Measurements from ENCODE around the gene NDNF. TPM values are rescaled to one million over a fixed set of nuclear protein-coding genes. Genes with fewer than 3 reads are reported as not detected.

The NDNF gene
- total RNA-seq, 1 experiment from 2014 or later = 0.22 TPM

- Histone ChIP-seq H3K4me2 (ENCODE audit: low read length) (no peak overlapping the region), H3K27me3 (ENCODE audit: insufficient read depth, low read length) (no peaks in the 10 kb centered on the region), H3K36me3 (ENCODE audit: control insufficient read depth in 1 of 2, insufficient read depth in 2 of 2, low read length in 2 of 2) (no peaks in the 10 kb centered on the region), H4K20me1 (ENCODE audit: insufficient read depth) (no peaks in the 10 kb centered on the region), H3K4me3 (replicated peaks in 1 of 2; ENCODE audit: low read depth in 1 of 2, low read length in 2 of 2) (no peak overlapping the region), H3K9ac (ENCODE audit: low read length) (no peak overlapping the region), H2AFZ (ENCODE audit: low read depth, low read length, poor library complexity, severe bottlenecking) (no peak overlapping the region), H3K27ac (ENCODE audit: low read depth, low read length) (no peak overlapping the region), H3K4me1 (ENCODE audit: control insufficient read depth in 1 of 2, insufficient read depth in 2 of 2, low read length in 2 of 2) (peaks cover 0 to 5% of the 10 kb centered on the region in 2 experiments; a peak in 1 of 4 replicates), H3K9me3 (ENCODE audit: control insufficient read depth in 1 of 2, insufficient read depth in 1 of 2, low read depth in 1 of 2, low read length in 2 of 2) (no peaks in the 10 kb centered on the region), H3K79me2 (ENCODE audit: insufficient read depth, low read length) (no peaks in the 10 kb centered on the region), H3K9me2 (ENCODE audit: insufficient read depth) (no peaks in the 10 kb centered on the region)
- CTCF ChIA-PET = no interaction called here
- no TSS peak for BruUV-seq (replicated peaks)
- POLR2A ChIA-PET = no interaction called here
- intact Hi-C loops (cut with micrococcal nuclease) = no loop called here
- TF ChIP-seq RAD21 (IDR thresholded peaks at IDR 0.05; ENCODE audit: low read depth) (no peak), SP1 (IDR thresholded peaks at IDR 0.05; ENCODE audit: low read depth) (no peak), CBX3 (IDR thresholded peaks at IDR 0.05; ENCODE audit: low read depth) (no peak), ZBTB33 (IDR thresholded peaks at IDR 0.05; ENCODE audit: extremely low read depth, insufficient replicate concordance, low read length) (no peak)
- DNase-seq (ENCODE audit: low read depth, low spot score) = no peak
- no peak for ATAC-seq
- RAD21 ChIA-PET (ENCODE audit: low non-redundant PET in 1 of 2, low total read pairs in 2 of 2, uncharacterized antibody in 2 of 2, unreplicated experiment in 2 of 2) = no interaction called here
Observed at GRCh38 chr4:121053601-121054143, 18.7 kb downstream of the NDNF start.

- no peak for DNase-seq (ENCODE audit: low read depth, low spot score)
- Histone ChIP-seq H3K27ac (ENCODE audit: low read depth, low read length) (no peak overlapping the region), H3K27me3 (ENCODE audit: insufficient read depth, low read length) (no peaks in the 10 kb centered on the region), H3K9ac (ENCODE audit: low read length) (no peak overlapping the region), H3K4me3 (replicated peaks in 1 of 2; ENCODE audit: low read depth in 1 of 2, low read length in 2 of 2) (no peak overlapping the region), H2AFZ (ENCODE audit: low read depth, low read length, poor library complexity, severe bottlenecking) (no peak overlapping the region), H3K4me1 (ENCODE audit: control insufficient read depth in 1 of 2, insufficient read depth in 2 of 2, low read length in 2 of 2) (peaks cover 0 to 5% of the 10 kb centered on the region in 2 experiments; a peak in 1 of 4 replicates), H3K36me3 (ENCODE audit: control insufficient read depth in 1 of 2, insufficient read depth in 2 of 2, low read length in 2 of 2) (no peaks in the 10 kb centered on the region), H3K9me3 (ENCODE audit: control insufficient read depth in 1 of 2, insufficient read depth in 1 of 2, low read depth in 1 of 2, low read length in 2 of 2) (no peaks in the 10 kb centered on the region), H3K4me2 (ENCODE audit: low read length) (no peak overlapping the region), H4K20me1 (ENCODE audit: insufficient read depth) (no peaks in the 10 kb centered on the region), H3K79me2 (ENCODE audit: insufficient read depth, low read length) (no peaks in the 10 kb centered on the region), H3K9me2 (ENCODE audit: insufficient read depth) (no peaks in the 10 kb centered on the region)
- ChIA-PET POLR2A (no interaction called here), CTCF (interaction anchor here (0.8 kb wide), 1 partner anchor 12 kb away, joined by 3 read pairs; no protein-coding TSS in a partner anchor), RAD21 (ENCODE audit: low non-redundant PET in 1 of 2, low total read pairs in 2 of 2, uncharacterized antibody in 2 of 2, unreplicated experiment in 2 of 2) (no interaction called here)
- no TSS peak for BruUV-seq (replicated peaks)
- TF ChIP-seq RAD21 (IDR thresholded peaks at IDR 0.05; ENCODE audit: low read depth) (0 out of 2 replicates have a peak, but pooled peaks have one; percentile 20), ELF1 (IDR thresholded peaks at IDR 0.05; ENCODE audit: borderline replicate concordance, low read depth) (no peak), CTCF (IDR thresholded peaks at IDR 0.05 in 2 of 3, conservative IDR thresholded peaks at IDR 0.05 in 1 of 3; ENCODE audit: borderline replicate concordance in 1 of 3, insufficient read depth in 1 of 3, low read depth in 2 of 3, low read length in 2 of 3) (peak; percentile 22 to 51 (median 29); a peak in 5 of 6 replicates)
- intact Hi-C loops (cut with micrococcal nuclease) = loop anchor here (2.0 kb wide), 1 partner anchor 331 kb away; no protein-coding TSS in a partner anchor
- no peak for ATAC-seq
Observed at GRCh38 chr4:121050300-121050699, 22.0 kb downstream of the NDNF start.

Measured in HCT116 (cell line).